Measurements from ENCODE around the gene DUOX1. TPM values are rescaled to one million over a fixed set of nuclear protein-coding genes. Genes with fewer than 3 reads are reported as not detected.
A peak's percentile ranks its signal among the peaks of the same experiment; 100 is the strongest.

The DUOX1 gene
- total RNA-seq, 1 donor from 2014 or later, result 0.50 TPM

DNA sequence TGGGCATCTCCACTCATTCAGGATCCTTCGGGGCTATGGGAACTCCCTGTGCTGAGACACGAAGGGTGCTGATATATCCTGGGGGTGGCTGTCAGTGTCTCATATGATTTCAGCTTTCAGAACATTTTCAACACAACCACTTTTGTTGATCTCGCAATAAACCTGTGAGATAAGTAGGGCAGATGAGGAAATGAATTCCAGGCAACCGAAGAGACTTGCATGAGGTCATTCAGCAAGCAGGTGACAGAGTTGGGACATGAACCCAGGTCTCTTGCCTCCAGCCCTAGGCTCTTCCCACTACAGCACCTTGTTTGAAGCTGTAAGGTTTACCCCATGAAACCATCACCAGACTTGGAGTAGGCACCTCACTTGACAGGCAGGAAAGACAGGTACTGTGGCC is 16.6 kb downstream of the DUOX1 start:
- Mint-ChIP-seq H3K27ac (no peak overlapping the region), H3K36me3 (ENCODE audit: low read depth) (no peaks in the 10 kb centered on the region)
- intact Hi-C loops (cut with micrococcal nuclease), result no loop called here

DNA sequence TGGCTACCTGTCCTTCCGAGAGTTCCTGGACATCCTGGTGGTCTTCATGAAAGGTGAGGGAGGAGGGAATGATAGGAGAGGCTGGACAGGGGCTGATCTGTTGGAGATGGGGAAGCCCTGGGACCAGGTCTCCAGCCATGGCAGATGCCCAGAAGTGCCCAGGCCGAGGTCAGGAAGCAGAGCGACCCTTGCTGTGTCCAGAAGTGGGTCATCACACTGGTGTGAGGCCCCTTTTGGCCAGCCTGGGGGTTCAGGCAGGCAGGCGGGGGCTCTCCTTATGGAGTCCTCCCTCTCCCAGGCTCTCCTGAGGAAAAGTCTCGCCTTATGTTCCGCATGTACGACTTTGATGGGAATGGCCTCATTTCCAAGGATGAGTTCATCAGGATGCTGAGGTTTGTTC is 17.8 kb downstream of the DUOX1 start:
- Mint-ChIP-seq H3K36me3 (ENCODE audit: low read depth) (peaks cover 4% of the 10 kb centered on the region), H3K4me3 (ENCODE audit: low read depth) (no peak overlapping the region), H3K27me3 (ENCODE audit: low read depth) (no peaks in the 10 kb centered on the region), H3K9me3 (no peaks in the 10 kb centered on the region), H3K27ac (no peak overlapping the region), H3K4me1 (ENCODE audit: low read depth) (no peaks in the 10 kb centered on the region)
- intact Hi-C loops (cut with micrococcal nuclease), result no loop called here
- DNase-seq (ENCODE audit: low spot score), result no peak

More for the DNA sequence above, 16.6 kb downstream of the DUOX1 start:
- Mint-ChIP-seq H3K9me3 (no peaks in the 10 kb centered on the region), H3K27me3 (ENCODE audit: low read depth) (no peaks in the 10 kb centered on the region), H3K4me1 (ENCODE audit: low read depth) (no peaks in the 10 kb centered on the region), H3K4me3 (ENCODE audit: low read depth) (no peak overlapping the region)
- DNase-seq (ENCODE audit: low spot score), result no peak

DNA sequence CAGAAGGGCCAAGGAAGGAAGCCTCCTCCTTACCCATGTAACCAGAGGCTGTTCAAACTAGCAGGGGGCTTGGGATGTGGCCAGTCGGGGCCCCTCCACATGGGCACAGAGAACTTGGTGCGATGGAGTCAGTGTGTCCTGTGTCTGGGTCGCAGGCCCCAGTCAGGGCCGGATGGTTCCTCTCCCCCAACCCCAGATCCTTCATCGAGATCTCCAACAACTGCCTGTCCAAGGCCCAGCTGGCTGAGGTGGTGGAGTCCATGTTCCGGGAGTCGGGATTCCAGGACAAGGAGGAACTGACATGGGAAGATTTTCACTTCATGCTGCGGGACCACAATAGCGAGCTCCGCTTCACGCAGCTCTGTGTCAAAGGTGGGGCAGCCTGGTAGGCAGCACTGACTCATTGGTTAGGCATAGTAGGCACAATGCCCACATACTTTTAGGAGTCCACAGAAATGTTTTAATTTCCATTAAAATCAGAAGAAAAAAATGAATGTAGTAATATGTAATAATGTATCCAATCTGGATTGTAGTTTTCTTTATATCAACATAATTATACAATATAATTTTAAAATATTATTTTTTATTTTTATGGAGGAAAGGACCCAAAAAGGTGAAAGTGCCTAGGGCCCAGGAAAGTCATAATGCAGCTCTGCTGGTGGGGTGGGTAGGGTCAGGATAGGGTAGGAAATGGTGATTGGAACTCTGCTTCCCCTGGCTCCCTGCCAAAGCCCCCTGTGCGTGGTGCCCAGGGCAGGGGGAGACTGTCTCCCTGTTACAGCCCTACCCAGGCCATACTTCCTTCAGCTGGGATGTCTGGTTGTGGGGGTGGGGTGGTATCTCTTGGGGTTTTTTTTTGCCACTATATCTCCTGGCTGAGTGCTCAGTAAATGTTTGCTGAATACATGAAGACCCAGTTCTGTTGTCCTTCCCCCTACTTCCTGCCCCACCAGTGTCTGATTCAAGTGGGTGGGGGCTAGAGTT is 18.6 kb downstream of the DUOX1 start:
- Mint-ChIP-seq H3K27ac (no peak overlapping the region), H3K4me3 (ENCODE audit: low read depth) (no peak overlapping the region), H3K9me3 (no peaks in the 10 kb centered on the region), H3K27me3 (ENCODE audit: low read depth) (no peaks in the 10 kb centered on the region), H3K36me3 (ENCODE audit: low read depth) (peaks cover 4% of the 10 kb centered on the region), H3K4me1 (ENCODE audit: low read depth) (no peaks in the 10 kb centered on the region)
- intact Hi-C loops (cut with micrococcal nuclease), result no loop called here
- no peak for DNase-seq (ENCODE audit: low spot score)

DNA sequence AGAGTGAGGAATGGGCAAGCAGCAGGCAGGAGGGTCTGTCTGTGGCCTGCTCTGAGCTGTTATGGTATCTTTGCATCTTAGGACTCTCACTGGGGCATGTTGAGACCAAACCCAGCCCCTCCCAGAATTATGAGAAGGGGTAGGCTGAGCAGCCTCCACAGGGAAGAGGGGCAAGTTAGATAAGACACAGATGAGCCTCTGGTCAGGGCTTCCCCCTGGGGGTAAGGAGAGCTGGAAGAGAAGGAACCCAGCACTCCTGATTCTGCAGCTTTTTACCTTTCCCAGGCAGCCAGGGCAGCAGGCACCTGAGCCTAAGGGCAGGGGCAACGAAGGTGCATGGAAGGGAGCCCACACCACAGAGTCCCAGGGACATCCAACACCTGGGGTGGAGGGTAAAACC is 19.3 kb downstream of the DUOX1 start:
- intact Hi-C loops (cut with micrococcal nuclease), result no loop called here
- Mint-ChIP-seq H3K9me3 (no peaks in the 10 kb centered on the region), H3K27ac (no peak overlapping the region), H3K4me1 (ENCODE audit: low read depth) (no peaks in the 10 kb centered on the region), H3K27me3 (ENCODE audit: low read depth) (no peaks in the 10 kb centered on the region), H3K4me3 (ENCODE audit: low read depth) (no peak overlapping the region), H3K36me3 (ENCODE audit: low read depth) (peaks cover 4% of the 10 kb centered on the region)
- DNase-seq (ENCODE audit: low spot score), result no peak

DNA sequence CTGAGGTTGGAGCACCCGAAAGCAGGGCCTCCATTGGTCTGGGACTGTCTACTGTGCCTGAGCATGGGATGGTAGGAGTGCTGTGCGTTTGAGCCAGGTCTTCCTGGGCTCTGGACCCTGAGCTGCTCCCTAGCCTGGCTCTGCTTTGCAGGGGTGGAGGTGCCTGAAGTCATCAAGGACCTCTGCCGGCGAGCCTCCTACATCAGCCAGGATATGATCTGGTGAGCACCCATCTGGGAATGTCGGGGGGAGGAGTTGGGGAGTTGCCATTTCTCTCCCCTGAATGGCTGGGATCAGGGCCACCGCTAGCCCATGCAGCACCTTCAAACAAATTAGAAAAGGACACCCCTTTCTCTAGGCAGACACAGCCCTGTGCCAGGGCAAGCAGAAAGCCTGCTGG is 20.7 kb downstream of the DUOX1 start:
- no peak overlapping the region for H3K27ac Mint-ChIP-seq
- H3K4me3 Mint-ChIP-seq (ENCODE audit: low read depth), result no peak overlapping the region
- no peaks in the 10 kb centered on the region for H3K9me3 Mint-ChIP-seq
- no peak for DNase-seq (ENCODE audit: low spot score)
- no peaks in the 10 kb centered on the region for H3K27me3 Mint-ChIP-seq (ENCODE audit: low read depth)
- H3K4me1 Mint-ChIP-seq (ENCODE audit: low read depth), result no peaks in the 10 kb centered on the region
- peaks cover 4% of the 10 kb centered on the region for H3K36me3 Mint-ChIP-seq (ENCODE audit: low read depth)
- intact Hi-C loops (cut with micrococcal nuclease), result no loop called here

DNA sequence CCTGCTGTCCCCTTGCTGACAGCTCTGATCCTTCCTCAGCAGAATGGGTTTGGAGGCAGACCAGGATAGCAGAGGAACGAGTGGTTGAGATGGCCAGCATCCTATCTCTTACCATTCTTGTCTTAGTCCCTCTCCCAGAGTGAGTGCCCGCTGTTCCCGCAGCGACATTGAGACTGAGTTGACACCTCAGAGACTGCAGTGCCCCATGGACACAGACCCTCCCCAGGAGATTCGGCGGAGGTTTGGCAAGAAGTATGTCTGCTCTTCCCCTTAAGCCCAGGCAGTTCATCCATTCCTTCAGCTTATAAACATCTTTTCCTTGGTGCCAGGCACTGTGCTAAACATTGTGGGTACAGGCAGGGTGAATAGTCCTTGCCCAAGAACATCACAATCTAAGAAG is 21.2 kb downstream of the DUOX1 start:
- Mint-ChIP-seq H3K4me1 (ENCODE audit: low read depth) (no peaks in the 10 kb centered on the region), H3K9me3 (no peaks in the 10 kb centered on the region), H3K36me3 (ENCODE audit: low read depth) (peaks cover 4% of the 10 kb centered on the region), H3K4me3 (ENCODE audit: low read depth) (no peak overlapping the region), H3K27me3 (ENCODE audit: low read depth) (no peaks in the 10 kb centered on the region), H3K27ac (no peak overlapping the region)
- DNase-seq (ENCODE audit: low spot score), result no peak
- intact Hi-C loops (cut with micrococcal nuclease), result no loop called here

DNA sequence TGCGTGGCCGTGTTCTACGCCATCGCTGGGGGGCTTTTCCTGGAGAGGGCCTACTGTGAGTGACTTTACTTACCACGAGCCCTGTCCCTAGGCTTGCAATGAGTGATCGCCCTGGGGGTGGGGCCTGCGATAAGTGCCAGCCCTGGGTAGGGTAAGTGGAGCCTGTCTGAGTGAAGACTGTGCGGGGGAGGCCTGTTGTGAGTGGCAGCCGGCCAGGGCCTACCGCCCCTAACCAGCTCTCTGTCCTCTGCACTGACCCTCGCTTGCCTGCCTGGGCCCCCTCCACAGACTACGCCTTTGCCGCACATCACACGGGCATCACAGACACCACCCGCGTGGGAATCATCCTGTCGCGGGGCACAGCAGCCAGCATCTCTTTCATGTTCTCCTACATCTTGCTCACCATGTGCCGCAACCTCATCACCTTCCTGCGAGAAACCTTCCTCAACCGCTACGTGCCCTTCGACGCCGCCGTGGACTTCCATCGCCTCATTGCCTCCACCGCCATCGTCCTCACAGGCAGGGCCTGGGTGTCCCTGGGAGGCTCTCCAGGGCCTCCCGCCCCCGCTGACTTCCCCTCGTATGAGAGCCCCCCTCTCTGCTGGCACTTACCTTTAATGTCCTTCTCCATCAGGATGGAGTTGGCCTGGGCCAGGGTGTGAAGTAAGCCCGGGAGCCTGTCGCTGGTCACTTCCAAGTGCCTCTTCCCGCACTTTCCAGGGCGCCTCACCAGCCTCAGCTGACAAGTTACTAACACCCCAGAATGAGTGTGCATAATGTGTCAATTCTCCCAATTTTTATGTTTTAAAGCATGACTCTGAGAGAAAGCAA is 22.4 kb downstream of the DUOX1 start:
- peaks cover 4% of the 10 kb centered on the region for H3K36me3 Mint-ChIP-seq (ENCODE audit: low read depth)
- intact Hi-C loops (cut with micrococcal nuclease), result no loop called here

DNA sequence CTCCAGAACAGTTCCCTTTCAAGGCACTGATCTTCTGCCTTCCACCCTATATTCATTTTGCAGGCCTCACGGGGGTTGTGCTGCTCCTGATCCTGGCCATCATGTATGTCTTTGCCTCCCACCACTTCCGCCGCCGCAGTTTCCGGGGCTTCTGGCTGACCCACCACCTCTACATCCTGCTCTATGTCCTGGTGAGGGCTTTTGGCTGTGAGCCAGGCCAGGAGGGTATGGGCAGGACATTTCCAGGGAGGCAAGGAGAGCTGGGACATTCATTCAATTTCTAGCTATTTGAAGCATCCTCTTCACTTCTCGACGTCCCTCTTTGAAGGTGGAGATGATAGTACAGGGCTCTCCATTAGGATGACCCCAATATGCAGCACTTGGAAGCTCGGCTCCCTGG is 25.9 kb downstream of the DUOX1 start:
- Mint-ChIP-seq H3K9me3 (no peaks in the 10 kb centered on the region), H3K27me3 (ENCODE audit: low read depth) (no peaks in the 10 kb centered on the region), H3K27ac (no peak overlapping the region), H3K36me3 (ENCODE audit: low read depth) (peaks cover 7% of the 10 kb centered on the region), H3K4me1 (ENCODE audit: low read depth) (peaks cover 13% of the 10 kb centered on the region), H3K4me3 (ENCODE audit: low read depth) (no peak overlapping the region)
- intact Hi-C loops (cut with micrococcal nuclease), result no loop called here
- no peak for DNase-seq (ENCODE audit: low spot score)

More for the DNA sequence above, 22.4 kb downstream of the DUOX1 start:
- Mint-ChIP-seq H3K9me3 (no peaks in the 10 kb centered on the region), H3K4me3 (ENCODE audit: low read depth) (no peak overlapping the region), H3K27ac (no peak overlapping the region), H3K4me1 (ENCODE audit: low read depth) (peaks cover 6% of the 10 kb centered on the region), H3K27me3 (ENCODE audit: low read depth) (no peaks in the 10 kb centered on the region)
- no peak for DNase-seq (ENCODE audit: low spot score)

DNA sequence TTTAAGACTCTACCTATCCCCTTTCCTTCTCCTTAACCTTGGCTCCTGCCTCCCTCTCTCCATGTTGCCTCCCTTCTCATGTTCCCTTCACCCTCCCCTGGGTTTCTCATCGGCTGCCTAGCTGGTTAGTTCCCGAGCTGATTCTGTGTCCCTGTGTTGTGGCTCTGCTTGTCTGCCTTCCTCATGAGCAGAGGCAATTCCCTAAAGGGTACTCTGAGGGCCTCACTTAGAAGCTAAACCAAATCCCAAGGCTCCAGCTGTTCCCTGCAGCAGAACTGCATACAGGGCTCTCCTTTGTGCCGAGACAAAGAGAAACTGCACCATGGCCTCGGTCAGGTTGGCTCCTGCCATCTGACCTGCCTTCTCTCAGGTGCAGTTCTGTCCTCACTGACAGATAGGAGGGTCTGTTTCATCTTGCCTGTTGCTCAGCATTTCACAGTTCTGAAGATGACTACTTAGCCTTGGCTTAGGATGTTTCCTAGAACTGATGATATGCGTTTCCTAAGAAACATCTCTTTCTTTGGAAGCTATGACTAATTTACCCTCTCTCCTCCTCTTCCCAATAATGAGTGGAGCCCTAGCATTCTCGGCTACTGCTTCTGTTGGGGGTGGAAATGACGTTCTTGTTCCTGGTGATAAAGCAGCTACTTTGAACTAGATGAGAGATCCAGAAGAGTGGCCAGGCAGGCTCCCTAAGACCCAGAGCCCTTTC is 27.1 kb downstream of the DUOX1 start:
- peak overlapping the region; percentile 67 for H3K27ac Mint-ChIP-seq
- intact Hi-C loops (cut with micrococcal nuclease), result no loop called here
- peaks cover 13% of the 10 kb centered on the region for H3K4me1 Mint-ChIP-seq (ENCODE audit: low read depth)
- H3K27me3 Mint-ChIP-seq (ENCODE audit: low read depth), result no peaks in the 10 kb centered on the region
- no peak overlapping the region for H3K4me3 Mint-ChIP-seq (ENCODE audit: low read depth)
- DNase-seq (ENCODE audit: low spot score), result no peak
- H3K36me3 Mint-ChIP-seq (ENCODE audit: low read depth), result peaks cover 7% of the 10 kb centered on the region
- no peaks in the 10 kb centered on the region for H3K9me3 Mint-ChIP-seq

DNA sequence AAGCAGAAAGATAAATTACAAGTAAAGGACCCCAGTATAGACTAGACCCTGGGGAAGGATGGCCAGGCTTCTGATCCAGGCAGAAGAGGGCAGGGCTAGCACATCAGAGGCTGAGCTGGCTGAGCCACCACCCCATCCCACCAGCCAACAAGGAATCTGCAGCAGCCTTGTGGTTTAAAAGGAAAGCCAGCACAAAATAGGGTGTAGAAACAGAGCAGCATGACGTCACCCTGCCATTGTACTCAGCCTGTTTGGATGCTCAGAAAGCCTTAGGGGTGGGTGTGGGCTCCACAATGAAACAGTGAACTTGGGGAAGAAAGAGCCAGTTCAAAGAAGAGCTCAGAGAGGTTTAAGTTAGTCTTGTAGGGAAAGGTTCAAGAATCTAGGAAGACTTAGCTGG is 28.2 kb downstream of the DUOX1 start:
- Mint-ChIP-seq H3K4me3 (ENCODE audit: low read depth) (no peak overlapping the region), H3K27me3 (ENCODE audit: low read depth) (no peaks in the 10 kb centered on the region), H3K36me3 (ENCODE audit: low read depth) (peaks cover 3% of the 10 kb centered on the region), H3K27ac (peak overlapping the region; percentile 80), H3K4me1 (ENCODE audit: low read depth) (peaks cover 16% of the 10 kb centered on the region), H3K9me3 (no peaks in the 10 kb centered on the region)
- DNase-seq (ENCODE audit: low spot score), result peak; percentile 20
- intact Hi-C loops (cut with micrococcal nuclease), result no loop called here

DNA sequence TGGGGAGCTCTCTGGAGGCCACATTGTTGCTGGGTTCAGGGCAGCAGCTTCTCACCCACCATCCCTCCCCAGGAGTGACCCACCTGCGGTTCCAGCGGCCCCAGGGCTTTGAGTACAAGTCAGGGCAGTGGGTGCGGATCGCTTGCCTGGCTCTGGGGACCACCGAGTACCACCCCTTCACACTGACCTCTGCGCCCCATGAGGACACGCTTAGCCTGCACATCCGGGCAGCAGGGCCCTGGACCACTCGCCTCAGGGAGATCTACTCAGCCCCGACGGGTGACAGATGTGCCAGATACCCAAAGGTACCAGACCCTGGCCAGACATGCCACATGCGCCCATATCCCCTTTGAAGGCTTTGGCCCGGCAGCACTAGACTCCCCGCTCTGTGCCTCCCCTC is 31.9 kb downstream of the DUOX1 start:
- Mint-ChIP-seq H3K4me1 (ENCODE audit: low read depth) (peaks cover 26% of the 10 kb centered on the region), H3K9me3 (no peaks in the 10 kb centered on the region), H3K36me3 (ENCODE audit: low read depth) (peaks cover 3% of the 10 kb centered on the region), H3K27me3 (ENCODE audit: low read depth) (no peaks in the 10 kb centered on the region), H3K27ac (no peak overlapping the region), H3K4me3 (ENCODE audit: low read depth) (no peak overlapping the region)
- intact Hi-C loops (cut with micrococcal nuclease), result no loop called here
- no peak for DNase-seq (ENCODE audit: low spot score)

DNA sequence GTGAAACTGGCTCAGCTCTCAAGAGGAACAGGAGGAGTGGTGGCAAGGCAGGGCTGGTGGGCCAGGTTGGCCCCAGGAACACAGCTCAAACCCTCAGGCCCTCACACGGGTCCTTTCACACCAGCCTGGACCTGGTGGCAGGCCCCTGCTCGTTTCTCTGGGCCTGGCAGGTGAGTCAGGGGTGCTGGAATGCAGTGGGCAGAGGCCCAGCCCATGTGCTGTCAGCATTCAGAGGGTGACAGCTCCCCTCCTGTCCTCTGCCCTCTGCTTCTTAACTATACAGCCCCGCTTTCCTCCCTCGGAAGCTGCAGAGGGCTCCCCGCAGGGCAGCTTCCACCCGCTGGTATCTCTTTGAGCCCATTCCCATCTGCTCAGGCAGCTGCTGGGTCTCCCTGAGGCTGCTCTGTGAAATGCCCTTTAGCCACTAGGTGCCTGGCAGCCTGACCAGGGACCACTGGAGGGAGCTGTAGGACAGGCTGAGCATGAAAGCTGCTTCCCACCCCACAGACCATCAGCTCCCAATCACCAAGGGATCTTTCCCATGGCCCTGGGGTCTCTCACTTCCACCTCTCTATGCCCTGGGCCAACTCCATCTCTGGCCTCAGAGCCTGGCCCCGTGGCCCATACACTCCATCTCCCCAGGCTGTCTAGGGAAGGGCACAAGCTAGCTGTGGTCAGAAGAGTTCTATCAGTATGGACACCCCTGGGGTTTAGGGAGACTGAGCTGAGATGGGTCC is 33.1 kb downstream of the DUOX1 start:
- Mint-ChIP-seq H3K4me3 (ENCODE audit: low read depth) (no peak overlapping the region), H3K27ac (no peak overlapping the region), H3K4me1 (ENCODE audit: low read depth) (peaks cover 17% of the 10 kb centered on the region), H3K9me3 (no peaks in the 10 kb centered on the region), H3K36me3 (ENCODE audit: low read depth) (peaks cover 3% of the 10 kb centered on the region), H3K27me3 (ENCODE audit: low read depth) (no peaks in the 10 kb centered on the region)
- peak; percentile 42 for DNase-seq (ENCODE audit: low spot score)
- intact Hi-C loops (cut with micrococcal nuclease), result loop anchor here (1.0 kb wide), 1 partner anchor 239 kb away; a partner anchor contains a TSS
